Islet of Langerhans (tissue), 1 donor: ENCODE data around the gene DYSF.
"Not testable (repeated sequence)": the region's sequence is repeated elsewhere in the genome, so short reads cannot be mapped to it uniquely, and the experiment has no call there.

ENCODE experiments used
- FAIRE-seq: peaks from one replicate; lab custom pipeline; 2011; peaks lifted over from hg19 to GRCh38; lab: Jason Lieb, UNC

The DYSF gene

GRCh38 chr2:71618327-71619113 lies 165.2 kb downstream of the DYSF start:
- no peak for FAIRE-seq

- no peak for FAIRE-seq
Observed at GRCh38 chr2:71619230-71619741, 165.9 kb downstream of the DYSF start.

- FAIRE-seq, result no peak
Observed at GRCh38 chr2:71620116-71620515, 166.8 kb downstream of the DYSF start.

- FAIRE-seq, result no peak
Observed at GRCh38 chr2:71620851-71621251, 167.5 kb downstream of the DYSF start.

GRCh38 chr2:71629273-71629672 lies 175.9 kb downstream of the DYSF start:
- FAIRE-seq, result no peak

GRCh38 chr2:71629771-71630453 lies 176.6 kb downstream of the DYSF start:
- no peak for FAIRE-seq

- FAIRE-seq, result no peak
Observed at GRCh38 chr2:71630454-71631328, 177.3 kb downstream of the DYSF start.

GRCh38 chr2:71631411-71631931 lies 178.1 kb downstream of the DYSF start:
- no peak for FAIRE-seq

- FAIRE-seq, result no peak
Observed at GRCh38 chr2:71633086-71633485, 179.7 kb downstream of the DYSF start.

- FAIRE-seq, result no peak
Observed at GRCh38 chr2:71634567-71634966, 181.2 kb downstream of the DYSF start.

- no peak for FAIRE-seq
Observed at GRCh38 chr2:71635798-71636197, 182.4 kb downstream of the DYSF start.

- no peak for FAIRE-seq
Observed at GRCh38 chr2:71637168-71637567, 183.8 kb downstream of the DYSF start.

GRCh38 chr2:71637736-71638135 lies 184.4 kb downstream of the DYSF start:
- FAIRE-seq, result no peak

GRCh38 chr2:71639735-71640134 lies 186.4 kb downstream of the DYSF start:
- no peak for FAIRE-seq

GRCh38 chr2:71640489-71640888 lies 187.1 kb downstream of the DYSF start:
- FAIRE-seq, result no peak

GRCh38 chr2:71643674-71644357 lies 190.5 kb downstream of the DYSF start:
- no peak for FAIRE-seq

GRCh38 chr2:71646028-71646427 lies 192.7 kb downstream of the DYSF start:
- FAIRE-seq, result no peak

- FAIRE-seq, result no peak
Observed at GRCh38 chr2:71647356-71647755, 194.0 kb downstream of the DYSF start.

- FAIRE-seq, result no peak
Observed at GRCh38 chr2:71655498-71655897, 202.1 kb downstream of the DYSF start.

GRCh38 chr2:71658256-71658655 lies 204.9 kb downstream of the DYSF start:
- not testable (repeated sequence) for FAIRE-seq

- no peak for FAIRE-seq
Observed at GRCh38 chr2:71658771-71659170, 205.4 kb downstream of the DYSF start.
